ENCODE data around the gene CDH22. TPM values are rescaled to one million over a fixed set of nuclear protein-coding genes. Genes with fewer than 3 reads are reported as not detected.

The CDH22 gene
- total and polyA plus RNA-seq, 10 of the 15 experiments (the other 5 are each of a cell fraction or from before 2014, with no cell fraction given), result not detected

DNA sequence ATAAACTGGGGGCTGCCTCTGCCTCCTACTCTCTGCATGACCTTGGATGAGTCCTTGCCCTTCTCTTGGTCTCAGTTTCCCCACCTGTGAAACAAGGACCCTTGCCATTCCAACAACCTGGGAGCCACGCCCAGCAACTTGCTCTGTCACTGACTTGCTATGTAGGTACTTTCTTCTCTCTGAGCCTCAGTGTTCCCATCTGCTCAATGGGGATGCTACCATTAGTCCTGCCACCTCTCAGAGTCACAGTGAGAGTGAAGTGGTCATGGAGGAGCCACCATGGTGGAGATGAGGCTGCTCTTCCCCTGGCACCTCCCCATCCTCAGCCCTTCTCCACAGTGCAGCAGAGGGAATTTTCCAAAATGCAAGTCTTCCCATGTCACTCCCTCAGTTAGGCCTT, 70.6 kb downstream of the CDH22 start:
- no peak for DNase-seq (ENCODE audit: low read depth, low spot score)
- WGBS (ENCODE audit: insufficient coverage, insufficient replicate concordance, low lambda C conversion rate, missing lambda C conversion rate), result 0% methylated on average over 1 of the region's 1 CpG
- ChIA-PET SMC1A (ENCODE audit: uncharacterized antibody, unreplicated experiment) (no interaction called here), POLR2A (no interaction called here), RAD21 (ENCODE audit: unreplicated experiment) (no interaction called here), CTCF (no interaction called here)
- Histone ChIP-seq H3K9me3 (replicated peaks; ENCODE audit: control insufficient read depth, insufficient read depth, low read length) (no peaks in the 10 kb centered on the region), H2AFZ (ENCODE audit: control insufficient read depth, low read depth, low read length) (no peak overlapping the region), H3K79me2 (ENCODE audit: control insufficient read depth, insufficient read depth, low read length) (no peaks in the 10 kb centered on the region), H3K27me3 (replicated peaks in 1 of 2; ENCODE audit: control insufficient read depth in 2 of 2, insufficient read depth in 2 of 2, low read length in 1 of 2) (no peaks in the 10 kb centered on the region; a peak in 1 of 4 replicates), H3K4me1 (ENCODE audit: control insufficient read depth, insufficient read depth, low read length) (no peaks in the 10 kb centered on the region), H3K4me3 (no peak overlapping the region), H3K27ac (ENCODE audit: control insufficient read depth, insufficient read depth) (no peak overlapping the region), H3K4me2 (ENCODE audit: control insufficient read depth, insufficient read depth) (no peak overlapping the region), H4K20me1 (ENCODE audit: control insufficient read depth, insufficient read depth) (no peaks in the 10 kb centered on the region), H3K9ac (ENCODE audit: control insufficient read depth, insufficient read depth, low read length) (no peak overlapping the region), H3K36me3 (ENCODE audit: control insufficient read depth in 2 of 2, insufficient read depth in 2 of 2, low read length in 1 of 2) (no peaks in the 10 kb centered on the region)
- no peak for FAIRE-seq
- ATAC-seq, result no peak
- intact Hi-C loops (cut with micrococcal nuclease; ENCODE audit: unreplicated experiment) (no loop called here), in situ Hi-C loops (cut with MboI) (no loop called here)
- no TSS peak for BruUV-seq (replicated peaks)
- TF ChIP-seq POLR2AphosphoS5 (IDR thresholded peaks at IDR 0.05; ENCODE audit: low read length), result no peak
- no peak for TF ChIP-seq IKZF2 (IDR thresholded peaks at IDR 0.05)
- TF ChIP-seq, protein P1, sequence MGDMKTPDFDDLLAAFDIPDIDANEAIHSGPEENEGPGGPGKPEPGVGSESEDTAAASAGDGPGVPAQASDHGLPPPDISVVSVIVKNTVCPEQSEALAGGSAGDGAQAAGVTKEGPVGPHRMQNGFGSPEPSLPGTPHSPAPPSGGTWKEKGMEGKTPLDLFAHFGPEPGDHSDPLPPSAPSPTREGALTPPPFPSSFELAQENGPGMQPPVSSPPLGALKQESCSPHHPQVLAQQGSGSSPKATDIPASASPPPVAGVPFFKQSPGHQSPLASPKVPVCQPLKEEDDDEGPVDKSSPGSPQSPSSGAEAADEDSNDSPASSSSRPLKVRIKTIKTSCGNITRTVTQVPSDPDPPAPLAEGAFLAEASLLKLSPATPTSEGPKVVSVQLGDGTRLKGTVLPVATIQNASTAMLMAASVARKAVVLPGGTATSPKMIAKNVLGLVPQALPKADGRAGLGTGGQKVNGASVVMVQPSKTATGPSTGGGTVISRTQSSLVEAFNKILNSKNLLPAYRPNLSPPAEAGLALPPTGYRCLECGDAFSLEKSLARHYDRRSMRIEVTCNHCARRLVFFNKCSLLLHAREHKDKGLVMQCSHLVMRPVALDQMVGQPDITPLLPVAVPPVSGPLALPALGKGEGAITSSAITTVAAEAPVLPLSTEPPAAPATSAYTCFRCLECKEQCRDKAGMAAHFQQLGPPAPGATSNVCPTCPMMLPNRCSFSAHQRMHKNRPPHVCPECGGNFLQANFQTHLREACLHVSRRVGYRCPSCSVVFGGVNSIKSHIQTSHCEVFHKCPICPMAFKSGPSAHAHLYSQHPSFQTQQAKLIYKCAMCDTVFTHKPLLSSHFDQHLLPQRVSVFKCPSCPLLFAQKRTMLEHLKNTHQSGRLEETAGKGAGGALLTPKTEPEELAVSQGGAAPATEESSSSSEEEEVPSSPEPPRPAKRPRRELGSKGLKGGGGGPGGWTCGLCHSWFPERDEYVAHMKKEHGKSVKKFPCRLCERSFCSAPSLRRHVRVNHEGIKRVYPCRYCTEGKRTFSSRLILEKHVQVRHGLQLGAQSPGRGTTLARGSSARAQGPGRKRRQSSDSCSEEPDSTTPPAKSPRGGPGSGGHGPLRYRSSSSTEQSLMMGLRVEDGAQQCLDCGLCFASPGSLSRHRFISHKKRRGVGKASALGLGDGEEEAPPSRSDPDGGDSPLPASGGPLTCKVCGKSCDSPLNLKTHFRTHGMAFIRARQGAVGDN (IDR thresholded peaks at IDR 0.05), result no peak
- TF ChIP-seq, protein P2, sequence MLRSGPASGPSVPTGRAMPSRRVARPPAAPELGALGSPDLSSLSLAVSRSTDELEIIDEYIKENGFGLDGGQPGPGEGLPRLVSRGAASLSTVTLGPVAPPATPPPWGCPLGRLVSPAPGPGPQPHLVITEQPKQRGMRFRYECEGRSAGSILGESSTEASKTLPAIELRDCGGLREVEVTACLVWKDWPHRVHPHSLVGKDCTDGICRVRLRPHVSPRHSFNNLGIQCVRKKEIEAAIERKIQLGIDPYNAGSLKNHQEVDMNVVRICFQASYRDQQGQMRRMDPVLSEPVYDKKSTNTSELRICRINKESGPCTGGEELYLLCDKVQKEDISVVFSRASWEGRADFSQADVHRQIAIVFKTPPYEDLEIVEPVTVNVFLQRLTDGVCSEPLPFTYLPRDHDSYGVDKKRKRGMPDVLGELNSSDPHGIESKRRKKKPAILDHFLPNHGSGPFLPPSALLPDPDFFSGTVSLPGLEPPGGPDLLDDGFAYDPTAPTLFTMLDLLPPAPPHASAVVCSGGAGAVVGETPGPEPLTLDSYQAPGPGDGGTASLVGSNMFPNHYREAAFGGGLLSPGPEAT (IDR thresholded peaks at IDR 0.05; ENCODE audit: low read depth), result no peak
- TF ChIP-seq CBFB (IDR thresholded peaks at IDR 0.05; ENCODE audit: low read depth), result no peak
- TF ChIP-seq HDGF (IDR thresholded peaks at IDR 0.05), result no peak
- TF ChIP-seq NR2F1 (conservative IDR thresholded peaks at IDR 0.05), result no peak
- no peak for TF ChIP-seq ZNF384 (IDR thresholded peaks at IDR 0.05; ENCODE audit: borderline replicate concordance, low read depth, low read length)
- TF ChIP-seq, protein P3, sequence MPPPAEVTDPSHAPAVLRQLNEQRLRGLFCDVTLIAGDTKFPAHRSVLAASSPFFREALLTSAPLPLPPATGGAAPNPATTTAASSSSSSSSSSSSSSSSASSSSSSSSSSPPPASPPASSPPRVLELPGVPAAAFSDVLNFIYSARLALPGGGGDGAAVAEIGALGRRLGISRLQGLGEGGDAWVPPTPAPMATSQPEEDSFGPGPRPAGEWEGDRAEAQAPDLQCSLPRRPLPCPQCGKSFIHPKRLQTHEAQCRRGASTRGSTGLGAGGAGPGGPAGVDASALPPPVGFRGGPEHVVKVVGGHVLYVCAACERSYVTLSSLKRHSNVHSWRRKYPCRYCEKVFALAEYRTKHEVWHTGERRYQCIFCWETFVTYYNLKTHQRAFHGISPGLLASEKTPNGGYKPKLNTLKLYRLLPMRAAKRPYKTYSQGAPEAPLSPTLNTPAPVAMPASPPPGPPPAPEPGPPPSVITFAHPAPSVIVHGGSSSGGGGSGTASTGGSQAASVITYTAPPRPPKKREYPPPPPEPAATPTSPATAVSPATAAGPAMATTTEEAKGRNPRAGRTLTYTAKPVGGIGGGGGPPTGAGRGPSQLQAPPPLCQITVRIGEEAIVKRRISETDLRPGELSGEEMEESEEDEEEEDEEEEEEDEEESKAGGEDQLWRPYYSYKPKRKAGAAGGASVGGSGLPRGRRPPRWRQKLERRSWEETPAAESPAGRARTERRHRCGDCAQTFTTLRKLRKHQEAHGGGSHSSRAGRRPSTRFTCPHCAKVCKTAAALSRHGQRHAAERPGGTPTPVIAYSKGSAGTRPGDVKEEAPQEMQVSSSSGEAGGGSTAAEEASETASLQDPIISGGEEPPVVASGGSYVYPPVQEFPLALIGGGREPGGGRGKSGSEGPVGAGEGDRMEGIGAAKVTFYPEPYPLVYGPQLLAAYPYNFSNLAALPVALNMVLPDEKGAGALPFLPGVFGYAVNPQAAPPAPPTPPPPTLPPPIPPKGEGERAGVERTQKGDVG (CRISPR knock-in tag; IDR thresholded peaks at IDR 0.05), result no peak
- no peak for TF ChIP-seq ZNF24 (IDR thresholded peaks at IDR 0.05)
- TF ChIP-seq, protein P4, sequence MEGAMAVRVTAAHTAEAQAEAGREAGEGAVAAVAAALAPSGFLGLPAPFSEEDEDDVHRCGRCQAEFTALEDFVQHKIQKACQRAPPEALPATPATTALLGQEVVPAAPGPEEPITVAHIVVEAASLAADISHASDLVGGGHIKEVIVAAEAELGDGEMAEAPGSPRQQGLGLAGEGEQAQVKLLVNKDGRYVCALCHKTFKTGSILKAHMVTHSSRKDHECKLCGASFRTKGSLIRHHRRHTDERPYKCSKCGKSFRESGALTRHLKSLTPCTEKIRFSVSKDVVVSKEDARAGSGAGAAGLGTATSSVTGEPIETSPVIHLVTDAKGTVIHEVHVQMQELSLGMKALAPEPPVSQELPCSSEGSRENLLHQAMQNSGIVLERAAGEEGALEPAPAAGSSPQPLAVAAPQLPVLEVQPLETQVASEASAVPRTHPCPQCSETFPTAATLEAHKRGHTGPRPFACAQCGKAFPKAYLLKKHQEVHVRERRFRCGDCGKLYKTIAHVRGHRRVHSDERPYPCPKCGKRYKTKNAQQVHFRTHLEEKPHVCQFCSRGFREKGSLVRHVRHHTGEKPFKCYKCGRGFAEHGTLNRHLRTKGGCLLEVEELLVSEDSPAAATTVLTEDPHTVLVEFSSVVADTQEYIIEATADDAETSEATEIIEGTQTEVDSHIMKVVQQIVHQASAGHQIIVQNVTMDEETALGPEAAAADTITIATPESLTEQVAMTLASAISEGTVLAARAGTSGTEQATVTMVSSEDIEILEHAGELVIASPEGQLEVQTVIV (IDR thresholded peaks at IDR 0.05; ENCODE audit: borderline replicate concordance, partially characterized antibody), result no peak
- TF ChIP-seq NRF1 (conservative IDR thresholded peaks at IDR 0.05; ENCODE audit: low read depth, low read length), result no peak
- no peak for TF ChIP-seq BMI1 (IDR thresholded peaks at IDR 0.05; ENCODE audit: borderline replicate concordance)
- no peak for TF ChIP-seq SPI1 (IDR thresholded peaks at IDR 0.05; ENCODE audit: borderline replicate concordance, insufficient read depth, low read depth, low read length)
- no peak for TF ChIP-seq NBN (IDR thresholded peaks at IDR 0.05)

Measured in GM12878 (cell line).